Suppressor macrophage treated with lipopolysaccharide for 1 hour (primary cell): ENCODE data around the gene NPM1.

Experiments used
- DNase-seq, 3 donors: peaks; one replicate each; pipeline ENCODE4 v3.0.0-alpha.2; 2020 to 2022

NPM1 gene

DNA sequence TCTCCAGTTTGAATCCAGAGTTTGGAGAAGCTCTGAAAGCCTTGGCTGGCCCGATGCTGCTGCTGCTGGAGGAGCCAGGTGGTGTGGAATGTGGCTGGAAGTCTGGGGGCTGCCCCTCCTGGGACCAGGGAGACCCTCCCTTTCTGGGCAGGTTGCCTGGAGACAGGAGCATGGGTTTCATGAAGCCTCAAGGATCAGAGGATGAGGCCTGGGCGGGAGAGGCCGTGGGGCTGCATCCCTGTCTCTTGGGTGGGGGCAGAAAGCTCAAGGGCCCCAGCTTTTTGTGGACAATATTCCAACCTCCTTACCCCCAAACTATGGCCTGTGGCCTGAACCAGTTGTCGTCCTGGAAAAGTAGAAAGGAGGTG lies 41.9 kb downstream of the NPM1 start:
- no peak for DNase-seq

- DNase-seq, result no peak
Measured at GRCh38 chr5:171431251-171431777, 43.7 kb downstream of the NPM1 start.

GRCh38 chr5:171432076-171432475 lies 44.4 kb downstream of the NPM1 start:
- no peak for DNase-seq

GRCh38 chr5:171432583-171433351 lies 45.1 kb downstream of the NPM1 start:
- no peak for DNase-seq

- no peak for DNase-seq
Measured at GRCh38 chr5:171433352-171433698, 45.7 kb downstream of the NPM1 start.

GRCh38 chr5:171433982-171434676 lies 46.5 kb downstream of the NPM1 start:
- DNase-seq, result no peak

DNA sequence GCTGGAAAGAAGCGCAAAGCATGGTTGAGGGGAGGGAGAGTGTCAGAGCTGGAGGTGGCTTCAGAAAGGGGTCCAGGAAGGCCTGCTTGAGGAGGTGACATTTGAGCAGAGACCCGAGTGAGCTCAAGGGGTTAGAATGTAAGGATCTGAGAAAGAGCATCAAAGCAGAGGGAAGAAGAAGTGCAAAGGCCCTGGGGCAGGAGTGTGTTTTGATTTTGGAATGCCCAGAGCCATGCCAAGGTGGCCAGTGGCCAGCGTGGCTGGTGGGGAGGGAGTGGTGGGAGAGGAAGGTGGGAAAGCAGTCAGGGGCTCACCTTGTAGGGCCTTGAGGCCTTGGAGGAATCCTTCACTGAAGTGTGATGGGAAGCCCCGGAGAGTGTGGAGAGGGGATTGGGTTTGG lies 47.2 kb downstream of the NPM1 start:
- DNase-seq, result no peak

DNA sequence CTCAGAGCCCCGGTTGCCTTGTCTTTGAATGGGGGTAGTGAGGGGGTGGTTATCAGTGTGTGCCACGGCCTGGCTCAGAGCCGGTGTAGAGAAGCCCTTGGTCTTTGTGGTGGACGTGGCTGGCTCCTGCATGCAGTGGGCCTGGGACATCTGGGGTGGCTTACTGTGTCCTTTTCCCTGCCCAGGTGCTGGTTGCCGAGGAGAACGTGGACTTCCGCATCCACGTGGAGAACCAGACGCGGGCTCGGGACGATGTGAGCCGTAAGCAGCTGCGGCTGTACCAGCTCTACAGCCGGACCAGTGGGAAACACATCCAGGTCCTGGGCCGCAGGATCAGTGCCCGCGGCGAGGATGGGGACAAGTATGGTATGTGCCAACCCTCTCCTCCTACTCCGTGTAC lies 48.3 kb downstream of the NPM1 start:
- DNase-seq, result no peak

DNA sequence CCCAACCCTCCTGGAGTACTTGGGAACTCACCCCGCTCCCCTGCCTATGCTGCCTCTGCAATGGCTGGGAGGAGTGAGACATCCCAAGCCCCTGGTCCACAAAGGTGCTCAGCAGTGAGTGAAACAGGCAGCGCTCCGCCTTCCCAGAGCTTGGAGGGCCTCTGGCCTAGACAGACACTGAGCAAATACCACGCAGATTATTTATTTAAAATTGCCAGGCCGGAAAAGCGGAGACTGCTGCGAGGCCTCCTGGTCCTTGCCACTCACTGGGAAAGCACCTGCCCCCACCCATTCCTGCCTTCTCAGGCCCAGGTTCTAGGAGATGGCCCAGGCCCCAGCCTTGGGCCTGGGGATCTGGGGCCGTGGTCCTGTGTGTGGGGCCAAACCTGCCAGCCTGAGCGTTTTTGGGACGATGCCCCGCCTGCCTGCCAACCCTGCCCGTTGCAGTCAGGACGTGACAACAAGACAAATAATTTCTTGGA lies 49.2 kb downstream of the NPM1 start:
- no peak for DNase-seq

- DNase-seq, result no peak
Measured at GRCh38 chr5:171437286-171437821, 49.7 kb downstream of the NPM1 start.

- no peak for DNase-seq
Measured at GRCh38 chr5:171438738-171439137, 51.1 kb downstream of the NPM1 start.

GRCh38 chr5:171441246-171441791 lies 53.7 kb downstream of the NPM1 start:
- DNase-seq, result no peak

GRCh38 chr5:171442287-171443042 lies 54.8 kb downstream of the NPM1 start:
- peak; percentile 74 to 79 (median 79) for DNase-seq

DNA sequence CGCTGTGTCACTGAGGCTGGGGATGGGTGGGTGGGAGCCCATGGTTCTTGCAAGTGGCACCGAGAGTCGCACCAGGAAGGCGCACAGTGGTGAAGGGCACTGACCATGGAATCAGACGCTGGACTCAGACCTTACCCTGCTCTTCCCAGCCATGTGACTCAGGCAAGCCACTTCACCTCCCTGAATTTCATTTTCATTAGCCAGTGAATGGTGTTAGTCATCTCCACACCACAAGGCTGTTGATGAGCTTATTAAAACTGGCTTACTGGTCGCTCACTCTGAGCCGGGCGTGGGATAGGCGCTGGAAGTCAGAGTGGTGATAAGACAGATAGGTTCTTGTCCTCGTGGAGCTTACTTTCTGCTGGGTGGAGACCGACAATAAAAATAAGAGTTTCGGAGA lies 56.9 kb downstream of the NPM1 start:
- peak in 1 of 3 donors; percentile 17 for DNase-seq

GRCh38 chr5:171445644-171446516 lies 58.2 kb downstream of the NPM1 start:
- no peak for DNase-seq

DNA sequence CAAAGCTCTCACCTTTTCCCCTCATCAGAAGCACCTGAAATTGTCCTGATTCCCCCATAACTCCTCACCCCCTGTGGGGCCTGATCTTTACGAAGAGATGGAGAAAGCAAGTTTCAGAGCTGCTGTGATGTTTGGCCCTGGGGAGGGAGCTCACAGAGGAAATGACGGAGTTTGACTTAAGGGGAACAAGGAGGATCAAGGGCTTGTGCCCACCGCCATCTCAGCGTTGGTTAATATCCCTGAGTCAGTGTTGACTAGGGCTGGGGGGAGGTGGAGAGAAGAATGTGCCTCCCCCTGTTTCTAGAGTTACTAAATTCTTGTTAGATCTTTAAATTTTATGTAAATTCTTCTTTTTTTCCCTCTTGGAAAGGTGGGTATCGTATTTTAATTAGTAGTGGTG lies 59.6 kb downstream of the NPM1 start:
- no peak for DNase-seq

DNA sequence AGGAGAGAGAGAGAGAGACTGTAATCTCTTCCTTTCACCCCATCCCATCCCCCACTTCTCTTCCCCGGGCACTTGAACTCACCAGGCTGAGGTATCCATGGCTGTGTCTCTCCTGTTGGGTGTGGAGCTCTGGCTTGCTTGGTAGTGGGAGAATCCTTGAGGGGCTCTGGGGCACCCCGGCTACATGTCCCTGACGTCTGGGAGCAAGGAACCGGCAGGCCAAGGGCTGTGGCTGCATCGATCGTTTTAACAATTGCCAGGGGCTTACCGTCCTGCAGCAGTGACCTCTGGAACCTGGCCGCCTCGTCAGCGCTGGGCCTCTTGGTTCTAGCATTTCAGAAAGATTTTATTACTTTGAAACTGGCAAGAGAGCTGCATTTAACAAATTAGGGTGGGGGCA lies 61.8 kb downstream of the NPM1 start:
- no peak for DNase-seq

DNA sequence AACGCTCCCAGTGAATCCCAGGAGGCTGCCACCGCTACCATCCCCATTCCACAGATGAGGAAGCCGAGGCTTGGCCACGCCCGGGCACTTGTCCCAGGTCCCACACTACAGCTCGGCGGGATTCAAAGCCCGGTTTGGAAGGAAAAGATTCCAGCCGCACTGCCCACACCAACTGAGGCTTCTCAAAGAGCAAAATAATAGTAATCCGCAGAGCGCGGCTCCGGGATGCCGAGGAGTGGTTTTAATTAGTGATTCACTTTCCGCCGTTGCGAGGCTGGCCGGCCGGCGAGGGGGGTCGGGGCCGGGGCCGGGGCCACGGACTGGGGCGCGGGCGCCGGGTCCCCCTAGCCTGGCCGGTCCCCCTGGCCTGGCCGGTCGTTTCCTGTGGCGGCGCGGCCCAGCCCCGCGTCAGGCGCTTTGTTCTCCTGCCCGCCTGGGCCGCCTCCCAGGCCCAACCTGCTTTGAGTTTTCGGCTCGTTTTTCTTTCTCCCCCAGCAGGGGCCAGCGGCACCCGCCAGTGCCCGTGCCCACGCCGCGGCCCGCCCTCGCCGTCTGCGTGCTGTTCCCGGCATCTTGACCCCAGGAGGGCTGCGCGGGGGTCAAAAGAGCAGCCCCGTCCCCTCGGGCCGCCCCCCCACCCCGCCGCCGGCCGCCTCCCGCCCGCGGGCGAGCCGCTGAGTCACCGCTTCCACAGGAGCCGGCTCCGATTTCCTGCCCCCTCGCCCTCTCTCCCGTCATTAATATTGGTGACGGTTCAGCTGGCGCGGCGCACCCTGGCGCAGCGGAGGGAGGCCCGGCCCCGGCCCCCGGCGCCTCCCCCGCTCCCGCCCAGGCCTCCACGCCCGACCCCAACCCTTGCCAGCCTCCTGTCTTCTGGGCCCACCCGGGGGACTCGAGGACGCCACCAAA lies 63.0 kb downstream of the NPM1 start:
- DNase-seq, result peak; percentile 52 to 76 (median 67)

DNA sequence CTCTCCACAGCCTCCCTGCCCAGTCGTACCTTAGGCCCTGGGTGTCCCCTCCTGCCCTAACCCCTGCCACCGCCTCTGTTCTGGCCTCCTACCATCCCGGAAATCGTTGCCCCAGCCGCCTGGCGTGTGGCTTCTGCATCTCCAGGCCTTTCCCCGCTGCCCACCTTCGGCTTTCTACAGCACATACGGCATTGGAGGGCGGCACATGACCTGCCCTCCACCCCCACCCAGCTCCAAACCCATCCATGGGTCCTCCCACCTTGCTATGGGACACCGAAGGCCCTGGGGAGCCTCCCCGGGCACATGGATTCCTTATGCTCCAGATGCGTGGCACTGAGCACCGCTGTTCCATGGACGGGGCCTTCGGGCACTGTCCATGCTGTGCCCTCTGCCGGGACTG lies 63.8 kb downstream of the NPM1 start:
- DNase-seq, result no peak

- DNase-seq, result no peak
Measured at GRCh38 chr5:171453056-171453725, 65.5 kb downstream of the NPM1 start.
